CD4-positive, alpha-beta T cell treated with Interleukin-17A for 4 hours (primary cell): ENCODE measurements around the gene C1RL.

Experiments
- DNase-seq: peaks from one replicate; pipeline ENCODE4 v3.0.0-alpha.2; 2020; ENCODE audit warnings: mixed read lengths

C1RL gene

GRCh38 chr12:7136676-7137075 is 27.7 kb upstream of the C1RL start:
- no peak for DNase-seq

GRCh38 chr12:7136071-7136470 is 27.1 kb upstream of the C1RL start:
- no peak for DNase-seq

GRCh38 chr12:7134396-7135166 is 25.6 kb upstream of the C1RL start:
- DNase-seq, result no peak

GRCh38 chr12:7131502-7131866 is 22.5 kb upstream of the C1RL start:
- peak; percentile 50 for DNase-seq

- DNase-seq, result peak; percentile 66
Observed at GRCh38 chr12:7130701-7131501, 21.9 kb upstream of the C1RL start.

GRCh38 chr12:7129872-7130691 is 21.1 kb upstream of the C1RL start, which contains the start of gene CLSTN3:
Gene CLSTN3, plus strand, starts transcription at chr12:7130371. Its CDS starts 278 bp downstream, at chr12:7130649.
- peak; percentile 89 for DNase-seq

GRCh38 chr12:7129287-7129871 is 20.4 kb upstream of the C1RL start:
- no peak for DNase-seq

- DNase-seq, result no peak
Observed at GRCh38 chr12:7128681-7129286, 19.8 kb upstream of the C1RL start, which contains the start of gene RBP5. Gene RBP5, minus strand, starts transcription at chr12:7128889. Its CDS starts 114 bp downstream, at chr12:7128775.

- DNase-seq, result no peak
Observed at GRCh38 chr12:7127916-7128626, 19.1 kb upstream of the C1RL start.

- no peak for DNase-seq
Observed at GRCh38 chr12:7125632-7126227, 16.7 kb upstream of the C1RL start.

GRCh38 chr12:7123806-7124522 is 14.9 kb upstream of the C1RL start:
- DNase-seq, result no peak

- no peak for DNase-seq
Observed at GRCh38 chr12:7122811-7123769, 14.1 kb upstream of the C1RL start.

- no peak for DNase-seq
Observed at GRCh38 chr12:7121324-7121723, 12.3 kb upstream of the C1RL start.

- no peak for DNase-seq
Observed at GRCh38 chr12:7120166-7120565, 11.2 kb upstream of the C1RL start.

GRCh38 chr12:7118881-7119280 is 9.9 kb upstream of the C1RL start:
- DNase-seq, result no peak

GRCh38 chr12:7117670-7118069 is 8.7 kb upstream of the C1RL start:
- DNase-seq, result no peak

GRCh38 chr12:7116916-7117315 is 7.9 kb upstream of the C1RL start:
- DNase-seq, result no peak

GRCh38 chr12:7116196-7116595 is 7.2 kb upstream of the C1RL start:
- no peak for DNase-seq

GRCh38 chr12:7114851-7115250 is 5.8 kb upstream of the C1RL start:
- no peak for DNase-seq
